Keratinocyte (primary cell): Measurements from ENCODE around the gene UGGT2.

Experiments
- CTCF ChIP-seq, 3 experiments: IDR thresholded peaks in 1 of 3; conservative IDR thresholded peaks in 1 of 3; optimal IDR thresholded peaks in 1 of 3; 2 replicates in 2 of 3; 3 replicates in 1 of 3; pipeline versions ENCODE3 to v1.5.1; 2011; ENCODE audit warnings: low read length in 3 of 3, mild to moderate bottlenecking in 3 of 3, moderate library complexity in 2 of 3, control low read depth in 1 of 3, inconsistent platforms in 1 of 3; ENCODE audit not compliant: insufficient read depth in 2 of 3; ENCODE audit errors: extremely low read depth in 1 of 3
- EZH2 ChIP-seq: IDR thresholded peaks from one replicate; pipeline ENCODE4 v1.6.1; 2012; ENCODE audit warnings: inconsistent platforms, mild to moderate bottlenecking, low read length, moderate library complexity

- TF ChIP-seq EZH2 = no peak
- no peak for TF ChIP-seq CTCF (optimal IDR thresholded peaks at IDR 0.05 in 1 of 3, IDR thresholded peaks at IDR 0.05 in 1 of 3, conservative IDR thresholded peaks at IDR 0.05 in 1 of 3; ENCODE audit: extremely low read depth in 1 of 3, insufficient read depth in 2 of 3, low read length in 3 of 3)
Observed at GRCh38 chr13:96034662-96035061, 18.5 kb downstream of the UGGT2 start.
